ENCODE results near the gene MYH10.

GRCh38 chr17:8656693-8657092, 26.2 kb upstream of the MYH10 start:
- TF ChIP-seq CTCF (conservative IDR thresholded peaks at IDR 0.05) (no peak), EZH2 (IDR thresholded peaks at IDR 0.05; ENCODE audit: low read depth) (no peak)

All from PC-9 (cell line).